ENCODE measurements around the gene MLPH. TPM values are rescaled to one million over a fixed set of nuclear protein-coding genes. Genes with fewer than 3 reads are reported as not detected.

Gene MLPH
- total and polyA plus RNA-seq, 2 of the 13 experiments (the other 11 are each of a cell fraction or from before 2014, with no cell fraction given), result 0.12 TPM; not detected in 1

- TF ChIP-seq CTCF (CRISPR knock-in tag; IDR thresholded peaks at IDR 0.05), result peak; percentile 47
- 0 out of 2 replicates have a peak, but pooled peaks have one; percentile 22 for TF ChIP-seq SRY (CRISPR knock-in tag; IDR thresholded peaks at IDR 0.05)
- no peak for TF ChIP-seq SRF (IDR thresholded peaks at IDR 0.05; ENCODE audit: low read depth, low read length)
- TF ChIP-seq ZNF260 (CRISPR knock-in tag; IDR thresholded peaks at IDR 0.05; ENCODE audit: borderline replicate concordance, low read depth), result no peak
- no peak for TF ChIP-seq SNAPC4 (CRISPR knock-in tag; IDR thresholded peaks at IDR 0.05)
- TF ChIP-seq ZSCAN9 (CRISPR knock-in tag; IDR thresholded peaks at IDR 0.05; ENCODE audit: borderline replicate concordance), result peak; percentile 80
- TF ChIP-seq ERF (CRISPR knock-in tag; IDR thresholded peaks at IDR 0.05), result peak; percentile 74
- peak; percentile 50; the same call in 1 of the 2 replicates for TF ChIP-seq NCOA2 (CRISPR knock-in tag; IDR thresholded peaks at IDR 0.05)
- peak; percentile 75 for TF ChIP-seq POLR2G (IDR thresholded peaks at IDR 0.05; ENCODE audit: low read depth, low read length)
- 0 out of 2 replicates have a peak, but pooled peaks have one; percentile 25 for TF ChIP-seq ZHX1 (CRISPR knock-in tag; IDR thresholded peaks at IDR 0.05; ENCODE audit: low read depth)
- TF ChIP-seq ZNF567 (CRISPR knock-in tag; IDR thresholded peaks at IDR 0.05; ENCODE audit: borderline replicate concordance), result peak; percentile 28; the same call in 1 of the 2 replicates
- no peak for TF ChIP-seq HDAC1 (CRISPR knock-in tag; IDR thresholded peaks at IDR 0.05)
- TF ChIP-seq ZSCAN20 (CRISPR knock-in tag; IDR thresholded peaks at IDR 0.05; ENCODE audit: borderline replicate concordance), result 0 out of 2 replicates have a peak, but pooled peaks have one; percentile 63
- no peak for TF ChIP-seq ZKSCAN5 (CRISPR knock-in tag; IDR thresholded peaks at IDR 0.05)
- TF ChIP-seq CERS6 (CRISPR knock-in tag; IDR thresholded peaks at IDR 0.05), result no peak
- no peak for TF ChIP-seq FOXK2 (IDR thresholded peaks at IDR 0.05)
- no peak; the same call in 1 of the 2 replicates for TF ChIP-seq NCOR1 (IDR thresholded peaks at IDR 0.05; ENCODE audit: borderline replicate concordance, low read length)
- TF ChIP-seq ZNF350 (CRISPR knock-in tag; IDR thresholded peaks at IDR 0.05; ENCODE audit: borderline replicate concordance, low read depth), result 0 out of 2 replicates have a peak, but pooled peaks have one; percentile 30
- 0 out of 2 replicates have a peak, but pooled peaks have one; percentile 28 for TF ChIP-seq ZC3H13 (CRISPR knock-in tag; IDR thresholded peaks at IDR 0.05)
Observed at GRCh38 chr2:237600205-237600846, 113.3 kb downstream of the MLPH start (continued).
